SK-N-SH (cell line): ENCODE measurements around the gene RBM33. TPM values are rescaled to one million over a fixed set of nuclear protein-coding genes. Genes with fewer than 3 reads are reported as not detected.

Experiments used
- CTCF ChIA-PET: fragments of 300-600, 350-600 bp; formaldehyde crosslinking; extraction: SDS; loops from one replicate; lab custom pipeline; 2021; lab: Yijun Ruan, JAX
- POLR2A ChIA-PET: fragments of 350-600 bp; sonication (Branson Sonifier 250); formaldehyde crosslinking; extraction: SDS; loops from one replicate; lab custom pipeline; 2020; ENCODE audit warnings: antibody characterized with exemption, inconsistent platforms; lab: Yijun Ruan, JAX
- DNase-seq: peaks from one replicate; pipeline ENCODE4 v3.0.0; 2012
- H2AFZ ChIP-seq: fragments of 200-600 bp; sonication (generic); 2 replicates; pipeline ENCODE4 v1.8.1; 2016; ENCODE audit warnings: antibody characterized with exemption, mild to moderate bottlenecking, low read depth
- H3F3A ChIP-seq: fragments of 200-600 bp; sonication (generic); replicated peaks from 2 replicates; pipeline ENCODE3; 2016; ENCODE audit warnings: antibody characterized with exemption, mild to moderate bottlenecking; ENCODE audit not compliant: insufficient read depth
- H3K27ac ChIP-seq, 2 experiments: fragments of 200-500 bp in 1 of 2; fragments of 200-600 bp in 1 of 2; sonication (Bioruptor generic) in 1 of 2; sonication (generic), shearing (Covaris generic) in 1 of 2; 2 replicates each; pipeline versions ENCODE4 v1.5.1 to v1.6.1; 2014 to 2016; ENCODE audit warnings: low read depth in 2 of 2, inconsistent platforms in 1 of 2, low read length in 1 of 2, mild to moderate bottlenecking in 1 of 2, mixed read lengths in 1 of 2
- H3K27me3 ChIP-seq: fragments of 200-600 bp; sonication (generic), shearing (Covaris generic); 2 replicates; pipeline ENCODE4 v1.6.1; 2016; ENCODE audit warnings: mixed run types; ENCODE audit not compliant: insufficient read depth
- H3K36me3 ChIP-seq, 2 experiments: fragments of 200-500 bp in 1 of 2; fragments of 200-600 bp in 1 of 2; sonication (Bioruptor generic) in 1 of 2; sonication (generic) in 1 of 2; replicated peaks in 1 of 2; 2 replicates each; pipeline versions ENCODE3 to v1.5.1; 2014 to 2016; ENCODE audit warnings: low read length in 1 of 2, mild to moderate bottlenecking in 1 of 2; ENCODE audit not compliant: insufficient read depth in 2 of 2, control insufficient read depth in 1 of 2
- H3K4me1 ChIP-seq, 2 experiments: fragments of 200-500 bp in 1 of 2; fragments of 200-600 bp in 1 of 2; sonication (Bioruptor generic) in 1 of 2; sonication (generic), shearing (Covaris generic) in 1 of 2; 2 replicates each; pipeline versions ENCODE4 v1.5.1 to v1.6.1; 2014 to 2016; ENCODE audit warnings: low read depth in 1 of 2, low read length in 1 of 2, mixed run types in 1 of 2; ENCODE audit not compliant: insufficient read depth in 2 of 2, control insufficient read depth in 1 of 2
- H3K4me2 ChIP-seq: fragments of 200-600 bp; sonication (generic), shearing (Covaris generic); 2 replicates; pipeline ENCODE4 v1.6.1; 2017; ENCODE audit warnings: mixed run types
- H3K4me3 ChIP-seq, 2 experiments: fragments of 200-500 bp in 1 of 2; fragments of 200-600 bp in 1 of 2; sonication (Bioruptor generic) in 1 of 2; sonication (generic), shearing (Covaris generic) in 1 of 2; 2 replicates each; pipeline versions ENCODE4 v1.5.1 to v1.8.1; 2014 to 2016; ENCODE audit warnings: low read depth in 2 of 2, inconsistent platforms in 1 of 2, low read length in 1 of 2, mild to moderate bottlenecking in 1 of 2, mixed read lengths in 1 of 2, moderate library complexity in 1 of 2
- H3K79me2 ChIP-seq: fragments of 200-600 bp; sonication (generic); 2 replicates; pipeline ENCODE4 v1.8.1; 2017; ENCODE audit warnings: mild to moderate bottlenecking; ENCODE audit not compliant: insufficient read depth
- H3K9ac ChIP-seq: fragments of 200-600 bp; sonication (generic); 2 replicates; pipeline ENCODE4 v1.6.1; 2017; ENCODE audit warnings: mixed run types
- H3K9me2 ChIP-seq: fragments of 200-600 bp; sonication (generic); 2 replicates; pipeline ENCODE4 v1.6.1; 2017; ENCODE audit warnings: mixed run types
- H3K9me3 ChIP-seq: fragments of 200-600 bp; sonication (generic); 2 replicates; pipeline ENCODE4 v1.6.1; 2017; ENCODE audit warnings: mixed run types, mild to moderate bottlenecking, moderate library complexity
- H4K20me1 ChIP-seq: fragments of 200-600 bp; sonication (generic); 2 replicates; pipeline ENCODE4 v1.6.1; 2017; ENCODE audit warnings: mild to moderate bottlenecking, mixed run types; ENCODE audit not compliant: insufficient read depth
- CHD2 ChIP-seq: fragments of 150-350 bp; IDR thresholded peaks from 2 replicates; pipeline ENCODE4 v1.6.1; 2018; ENCODE audit warnings: low read length; ENCODE audit not compliant: partially characterized antibody
- EP300 ChIP-seq, 2 experiments: IDR thresholded peaks; 2 replicates each; pipeline versions ENCODE4 v1.4.0 to v1.6.1; 2012; ENCODE audit warnings: borderline replicate concordance in 1 of 2, low read depth in 1 of 2, low read length in 1 of 2
- FOSL2 ChIP-seq: IDR thresholded peaks from 2 replicates; pipeline ENCODE4 v1.4.0; 2012; ENCODE audit warnings: low read depth, mild to moderate bottlenecking, moderate library complexity, borderline replicate concordance
- FOXJ3 ChIP-seq: sonication (generic); formaldehyde crosslinking; IDR thresholded peaks from 2 replicates; pipeline ENCODE4 v1.5.1; 2020; ENCODE audit warnings: mild to moderate bottlenecking, missing genetic modification reagents
- GATA2 ChIP-seq: sonication (generic); formaldehyde crosslinking; IDR thresholded peaks from 2 replicates; pipeline ENCODE4 v1.5.0; 2020; ENCODE audit warnings: mild to moderate bottlenecking, missing genetic modification reagents
- JUND ChIP-seq: IDR thresholded peaks from 2 replicates; pipeline ENCODE4 v1.4.0; 2012
- NRF1 ChIP-seq: IDR thresholded peaks from 2 replicates; pipeline ENCODE4 v1.6.1; 2012; ENCODE audit warnings: low read depth, mild to moderate bottlenecking, low read length
- RCOR1 ChIP-seq: fragments of 150-350 bp; IDR thresholded peaks from 2 replicates; pipeline ENCODE4 v1.6.1; 2017; ENCODE audit warnings: antibody characterized with exemption, low read length
- RFX5 ChIP-seq: IDR thresholded peaks from 2 replicates; pipeline ENCODE4 v1.6.1; 2012; ENCODE audit warnings: mild to moderate bottlenecking, improper control_type of control experiment, low read length
- WGBS: methylation state at CpG from one replicate; pipeline ENCODE4 v1.1.6; 2017; ENCODE audit warnings: low lambda C conversion rate; 5-methylcytosine and 5-hydroxymethylcytosine counted together
- polyA plus RNA-seq, 3 experiments: library from polyadenylated mRNA; depleted of rRNA; stranded (reverse); fragments of >200 nt; gene quantifications; 2 replicates each; pipeline ENCODE4 v1.2.3, GENCODE V29; 2012
- TF ChIP-seq, protein P1 (sequence below): IDR thresholded peaks from 2 replicates; pipeline ENCODE4; 2012
- TF ChIP-seq, protein P2 (sequence below): IDR thresholded peaks from 2 replicates; pipeline ENCODE4 v1.6.1; 2012; ENCODE audit warnings: mild to moderate bottlenecking, low read depth, low read length, moderate library complexity
- TF ChIP-seq, protein P3 (sequence below): IDR thresholded peaks from 2 replicates; pipeline ENCODE4 v1.4.0; 2012; ENCODE audit warnings: low read depth

The RBM33 gene
- polyA plus RNA-seq, 1 of the 3 experiments (the other 2 are of a cell fraction), result 13.8 TPM

DNA sequence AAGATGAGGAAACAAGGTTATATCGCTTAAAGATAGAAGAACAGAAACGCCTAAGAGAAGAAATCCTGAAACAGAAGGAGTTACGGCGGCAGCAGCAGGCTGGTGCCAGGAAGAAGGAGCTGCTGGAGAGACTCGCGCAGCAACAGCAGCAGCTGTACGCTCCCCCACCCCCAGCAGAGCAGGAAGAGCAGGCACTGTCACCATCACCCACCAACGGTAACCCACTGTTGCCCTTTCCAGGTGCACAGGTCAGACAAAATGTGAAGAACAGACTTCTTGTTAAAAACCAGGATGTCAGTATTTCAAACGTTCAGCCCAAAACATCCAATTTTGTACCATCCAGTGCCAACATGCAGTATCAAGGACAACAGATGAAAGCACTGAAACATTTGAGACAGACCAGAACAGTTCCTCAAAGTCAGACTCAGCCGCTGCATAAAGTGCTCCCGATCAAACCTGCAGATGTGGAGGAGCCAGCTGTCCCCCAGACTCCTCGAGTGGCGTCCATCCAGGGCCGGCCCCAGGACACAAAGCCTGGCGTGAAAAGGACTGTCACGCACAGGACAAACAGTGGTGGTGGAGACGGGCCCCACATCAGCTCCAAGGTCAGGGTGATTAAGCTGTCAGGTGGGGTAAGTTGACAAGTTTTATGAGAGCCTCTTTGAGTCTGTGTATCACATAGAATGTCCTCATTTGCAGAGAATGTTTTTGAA is 100.7 kb downstream of the RBM33 start:
- no peak overlapping the region for H3K27ac ChIP-seq
- H3K27me3 ChIP-seq, result no peaks in the 10 kb centered on the region
- TF ChIP-seq CHD2, result no peak
- TF ChIP-seq RCOR1, result no peak
- no peak for TF ChIP-seq NRF1
- TF ChIP-seq, protein P1, sequence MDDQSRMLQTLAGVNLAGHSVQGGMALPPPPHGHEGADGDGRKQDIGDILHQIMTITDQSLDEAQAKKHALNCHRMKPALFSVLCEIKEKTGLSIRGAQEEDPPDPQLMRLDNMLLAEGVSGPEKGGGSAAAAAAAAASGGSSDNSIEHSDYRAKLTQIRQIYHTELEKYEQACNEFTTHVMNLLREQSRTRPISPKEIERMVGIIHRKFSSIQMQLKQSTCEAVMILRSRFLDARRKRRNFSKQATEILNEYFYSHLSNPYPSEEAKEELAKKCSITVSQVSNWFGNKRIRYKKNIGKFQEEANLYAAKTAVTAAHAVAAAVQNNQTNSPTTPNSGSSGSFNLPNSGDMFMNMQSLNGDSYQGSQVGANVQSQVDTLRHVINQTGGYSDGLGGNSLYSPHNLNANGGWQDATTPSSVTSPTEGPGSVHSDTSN, result no peak
- TF ChIP-seq EP300 (IDR thresholded peaks at IDR 0.05; ENCODE audit: borderline replicate concordance in 1 of 2, low read depth in 1 of 2, low read length in 1 of 2), result no peak
- TF ChIP-seq, protein P2, sequence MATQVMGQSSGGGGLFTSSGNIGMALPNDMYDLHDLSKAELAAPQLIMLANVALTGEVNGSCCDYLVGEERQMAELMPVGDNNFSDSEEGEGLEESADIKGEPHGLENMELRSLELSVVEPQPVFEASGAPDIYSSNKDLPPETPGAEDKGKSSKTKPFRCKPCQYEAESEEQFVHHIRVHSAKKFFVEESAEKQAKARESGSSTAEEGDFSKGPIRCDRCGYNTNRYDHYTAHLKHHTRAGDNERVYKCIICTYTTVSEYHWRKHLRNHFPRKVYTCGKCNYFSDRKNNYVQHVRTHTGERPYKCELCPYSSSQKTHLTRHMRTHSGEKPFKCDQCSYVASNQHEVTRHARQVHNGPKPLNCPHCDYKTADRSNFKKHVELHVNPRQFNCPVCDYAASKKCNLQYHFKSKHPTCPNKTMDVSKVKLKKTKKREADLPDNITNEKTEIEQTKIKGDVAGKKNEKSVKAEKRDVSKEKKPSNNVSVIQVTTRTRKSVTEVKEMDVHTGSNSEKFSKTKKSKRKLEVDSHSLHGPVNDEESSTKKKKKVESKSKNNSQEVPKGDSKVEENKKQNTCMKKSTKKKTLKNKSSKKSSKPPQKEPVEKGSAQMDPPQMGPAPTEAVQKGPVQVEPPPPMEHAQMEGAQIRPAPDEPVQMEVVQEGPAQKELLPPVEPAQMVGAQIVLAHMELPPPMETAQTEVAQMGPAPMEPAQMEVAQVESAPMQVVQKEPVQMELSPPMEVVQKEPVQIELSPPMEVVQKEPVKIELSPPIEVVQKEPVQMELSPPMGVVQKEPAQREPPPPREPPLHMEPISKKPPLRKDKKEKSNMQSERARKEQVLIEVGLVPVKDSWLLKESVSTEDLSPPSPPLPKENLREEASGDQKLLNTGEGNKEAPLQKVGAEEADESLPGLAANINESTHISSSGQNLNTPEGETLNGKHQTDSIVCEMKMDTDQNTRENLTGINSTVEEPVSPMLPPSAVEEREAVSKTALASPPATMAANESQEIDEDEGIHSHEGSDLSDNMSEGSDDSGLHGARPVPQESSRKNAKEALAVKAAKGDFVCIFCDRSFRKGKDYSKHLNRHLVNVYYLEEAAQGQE, result no peak
- no peak for TF ChIP-seq FOSL2
- TF ChIP-seq RFX5, result no peak
- no peak for TF ChIP-seq JUND
- TF ChIP-seq, protein P3, sequence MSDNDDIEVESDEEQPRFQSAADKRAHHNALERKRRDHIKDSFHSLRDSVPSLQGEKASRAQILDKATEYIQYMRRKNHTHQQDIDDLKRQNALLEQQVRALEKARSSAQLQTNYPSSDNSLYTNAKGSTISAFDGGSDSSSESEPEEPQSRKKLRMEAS, result no peak
- no peak for TF ChIP-seq GATA2 (CRISPR knock-in tag)
- no peak for TF ChIP-seq FOXJ3

More for the DNA sequence above, 100.7 kb downstream of the RBM33 start:
- Histone ChIP-seq H3K9ac (no peak overlapping the region), H3K36me3 (peaks cover 79 to 95% of the 10 kb centered on the region in 2 experiments), H3K79me2 (peaks cover 30% of the 10 kb centered on the region), H2AFZ (no peak overlapping the region), H3K9me2 (no peaks in the 10 kb centered on the region), H3F3A (no peaks in the 10 kb centered on the region), H4K20me1 (peaks cover 36% of the 10 kb centered on the region), H3K4me1 (peaks cover 0 to 2% of the 10 kb centered on the region in 2 experiments; a peak in 1 of 4 replicates), H3K4me3 (no peak overlapping the region), H3K9me3 (no peaks in the 10 kb centered on the region), H3K4me2 (no peak overlapping the region)
- no peak for DNase-seq
- ChIA-PET CTCF (interaction anchor here (1.1 to 31.7 kb wide), 3 partner anchors 9 to 146 kb away, joined by 3 to 470 read pairs (median 16); no protein-coding TSS in a partner anchor), POLR2A (no interaction called here)
- 95% methylated on average over 17 of the region's 17 CpGs for WGBS
